Uterus (tissue), 2 donors: ENCODE results near the gene MICU2.

Experiments used
- POLR2A ChIP-seq, 2 donors: fragments of 450-650 bp; IDR thresholded peaks; one replicate each; pipeline ENCODE4 v1.6.1; 2016; ENCODE audit warnings: antibody characterized with exemption in 2 of 2, mild to moderate bottlenecking in 1 of 2, moderate library complexity in 1 of 2
- TF ChIP-seq, protein P1 (sequence below), 4 experiments: fragments of 200-600 bp in 2 of 4; fragments of 450-650 bp in 2 of 4; sonication (generic) in 2 of 4; IDR thresholded peaks; one replicate each; pipeline ENCODE4 v1.5.1; 2016 to 2019; ENCODE audit warnings: antibody characterized with exemption in 4 of 4, mild to moderate bottlenecking in 2 of 4, moderate library complexity in 1 of 4

GRCh38 chr13:21594715-21595545, 9.0 kb downstream of the MICU2 start:
- TF ChIP-seq, protein P1, sequence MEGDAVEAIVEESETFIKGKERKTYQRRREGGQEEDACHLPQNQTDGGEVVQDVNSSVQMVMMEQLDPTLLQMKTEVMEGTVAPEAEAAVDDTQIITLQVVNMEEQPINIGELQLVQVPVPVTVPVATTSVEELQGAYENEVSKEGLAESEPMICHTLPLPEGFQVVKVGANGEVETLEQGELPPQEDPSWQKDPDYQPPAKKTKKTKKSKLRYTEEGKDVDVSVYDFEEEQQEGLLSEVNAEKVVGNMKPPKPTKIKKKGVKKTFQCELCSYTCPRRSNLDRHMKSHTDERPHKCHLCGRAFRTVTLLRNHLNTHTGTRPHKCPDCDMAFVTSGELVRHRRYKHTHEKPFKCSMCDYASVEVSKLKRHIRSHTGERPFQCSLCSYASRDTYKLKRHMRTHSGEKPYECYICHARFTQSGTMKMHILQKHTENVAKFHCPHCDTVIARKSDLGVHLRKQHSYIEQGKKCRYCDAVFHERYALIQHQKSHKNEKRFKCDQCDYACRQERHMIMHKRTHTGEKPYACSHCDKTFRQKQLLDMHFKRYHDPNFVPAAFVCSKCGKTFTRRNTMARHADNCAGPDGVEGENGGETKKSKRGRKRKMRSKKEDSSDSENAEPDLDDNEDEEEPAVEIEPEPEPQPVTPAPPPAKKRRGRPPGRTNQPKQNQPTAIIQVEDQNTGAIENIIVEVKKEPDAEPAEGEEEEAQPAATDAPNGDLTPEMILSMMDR (IDR thresholded peaks at IDR 0.05): no peak
- TF ChIP-seq POLR2A (IDR thresholded peaks at IDR 0.05): no peak
